Fibroblast of lung (primary cell): ENCODE measurements around the gene MYADML2. TPM values are rescaled to one million over a fixed set of nuclear protein-coding genes. Genes with fewer than 3 reads are reported as not detected.

ENCODE experiments used
- DNase-seq, 2 donors: peaks; one replicate each; pipeline versions ENCODE4 v3.0.0 to v3.0.0-alpha.2; 2010; ENCODE audit warnings: low read depth in 2 of 2
- H2AFZ ChIP-seq: 2 replicates; pipeline ENCODE4 v1.5.1; 2012; ENCODE audit warnings: low read length, control low read depth, inconsistent platforms
- H3K27ac ChIP-seq: 2 replicates; pipeline ENCODE4 v1.5.1; 2011; ENCODE audit warnings: low read length, control low read depth; ENCODE audit not compliant: insufficient read depth
- H3K27me3 ChIP-seq: 2 replicates; pipeline ENCODE4 v1.5.1; 2011; ENCODE audit warnings: mild to moderate bottlenecking, low read length; ENCODE audit not compliant: control insufficient read depth, insufficient read depth
- H3K36me3 ChIP-seq: 2 replicates; pipeline ENCODE4 v1.5.1; 2011; ENCODE audit warnings: low read length; ENCODE audit not compliant: control insufficient read depth, insufficient read depth
- H3K4me1 ChIP-seq: 2 replicates; pipeline ENCODE4 v1.5.1; 2011; ENCODE audit warnings: low read length; ENCODE audit not compliant: control insufficient read depth, insufficient read depth; ENCODE audit errors: extremely low read depth
- H3K4me2 ChIP-seq: 2 replicates; pipeline ENCODE4 v1.5.1; 2011; ENCODE audit warnings: low read length, control low read depth; ENCODE audit not compliant: insufficient read depth; ENCODE audit errors: extremely low read depth
- H3K4me3 ChIP-seq, 4 experiments: fragments of 200-600 bp in 1 of 4; sonication (generic) in 1 of 4; replicated peaks in 1 of 4; 2 replicates each; pipeline ENCODE4 v1.5.1; 2011 to 2016; ENCODE audit warnings: low read length in 4 of 4, low read depth in 3 of 4, mild to moderate bottlenecking in 3 of 4, control low read depth in 2 of 4, inconsistent platforms in 1 of 4, mixed read lengths in 1 of 4; ENCODE audit not compliant: insufficient read depth in 1 of 4; ENCODE audit errors: control extremely low read depth in 1 of 4
- H3K79me2 ChIP-seq: 2 replicates; pipeline ENCODE4 v1.5.1; 2012; ENCODE audit warnings: mild to moderate bottlenecking, low read length, inconsistent platforms; ENCODE audit not compliant: control insufficient read depth, insufficient read depth
- H3K9ac ChIP-seq: 2 replicates; pipeline ENCODE4 v1.5.1; 2011; ENCODE audit warnings: mild to moderate bottlenecking, low read length, control low read depth; ENCODE audit not compliant: insufficient read depth
- H3K9me3 ChIP-seq: 2 replicates; pipeline ENCODE4 v1.5.1; 2012; ENCODE audit warnings: low read depth, low read length; ENCODE audit not compliant: control insufficient read depth, insufficient read depth
- H4K20me1 ChIP-seq: 2 replicates; pipeline ENCODE4 v1.5.1; 2011; ENCODE audit warnings: low read length; ENCODE audit not compliant: control insufficient read depth, insufficient read depth; ENCODE audit errors: extremely low read depth
- EZH2 ChIP-seq: IDR thresholded peaks from 2 replicates; pipeline ENCODE4 v1.5.1; 2012; ENCODE audit warnings: low read length, control low read depth, mild to moderate bottlenecking; ENCODE audit errors: missing control alignments
- polyA plus RNA-seq, 2 donors: library from polyadenylated mRNA; depleted of rRNA in 1 of 2; stranded (reverse) in 1 of 2; unstranded in 1 of 2; fragments of >200 nt; gene quantifications; 2 replicates each; pipeline ENCODE4 v1.2.1, GENCODE V29; 2011 to 2012; ENCODE audit warnings: missing spikeins in 1 of 2
- total RNA-seq: library from RNA; depleted of rRNA; stranded (reverse); fragments of >200 nt; gene quantifications from 2 replicates; pipeline ENCODE4 v1.2.1, GENCODE V29; 2014
- TF ChIP-seq, protein P1 (sequence below), 2 donors: IDR thresholded peaks in 1 of 2; conservative IDR thresholded peaks in 1 of 2; 1 replicate in 1 of 2; 2 replicates in 1 of 2; pipeline ENCODE4 v1.5.1; 2011 to 2012; ENCODE audit warnings: low read length in 2 of 2, control low read depth in 1 of 2, inconsistent platforms in 1 of 2, low read depth in 1 of 2, mild to moderate bottlenecking in 1 of 2

Gene MYADML2
- total and polyA plus RNA-seq, 2 donors (not counting 1 experiment from before 2014, with no cell fraction given): not detected

- TF ChIP-seq EZH2: no peak
- TF ChIP-seq, protein P1, sequence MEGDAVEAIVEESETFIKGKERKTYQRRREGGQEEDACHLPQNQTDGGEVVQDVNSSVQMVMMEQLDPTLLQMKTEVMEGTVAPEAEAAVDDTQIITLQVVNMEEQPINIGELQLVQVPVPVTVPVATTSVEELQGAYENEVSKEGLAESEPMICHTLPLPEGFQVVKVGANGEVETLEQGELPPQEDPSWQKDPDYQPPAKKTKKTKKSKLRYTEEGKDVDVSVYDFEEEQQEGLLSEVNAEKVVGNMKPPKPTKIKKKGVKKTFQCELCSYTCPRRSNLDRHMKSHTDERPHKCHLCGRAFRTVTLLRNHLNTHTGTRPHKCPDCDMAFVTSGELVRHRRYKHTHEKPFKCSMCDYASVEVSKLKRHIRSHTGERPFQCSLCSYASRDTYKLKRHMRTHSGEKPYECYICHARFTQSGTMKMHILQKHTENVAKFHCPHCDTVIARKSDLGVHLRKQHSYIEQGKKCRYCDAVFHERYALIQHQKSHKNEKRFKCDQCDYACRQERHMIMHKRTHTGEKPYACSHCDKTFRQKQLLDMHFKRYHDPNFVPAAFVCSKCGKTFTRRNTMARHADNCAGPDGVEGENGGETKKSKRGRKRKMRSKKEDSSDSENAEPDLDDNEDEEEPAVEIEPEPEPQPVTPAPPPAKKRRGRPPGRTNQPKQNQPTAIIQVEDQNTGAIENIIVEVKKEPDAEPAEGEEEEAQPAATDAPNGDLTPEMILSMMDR (conservative IDR thresholded peaks at IDR 0.05 in 1 of 2, IDR thresholded peaks at IDR 0.05 in 1 of 2; ENCODE audit: low read depth in 1 of 2, low read length in 2 of 2): no peak
- Histone ChIP-seq H4K20me1 (no peaks in the 10 kb centered on the region), H3K4me3 (no peak overlapping the region), H3K4me1 (peaks cover 2% of the 10 kb centered on the region), H3K27ac (no peak overlapping the region), H3K9ac (no peak overlapping the region), H3K79me2 (no peaks in the 10 kb centered on the region), H3K27me3 (peaks cover 31% of the 10 kb centered on the region), H3K36me3 (no peaks in the 10 kb centered on the region), H2AFZ (no peak overlapping the region), H3K9me3 (no peaks in the 10 kb centered on the region), H3K4me2 (no peak overlapping the region)
- DNase-seq: no peak
Measured at GRCh38 chr17:81957691-81958432, 10.8 kb upstream of the MYADML2 start.

DNA sequence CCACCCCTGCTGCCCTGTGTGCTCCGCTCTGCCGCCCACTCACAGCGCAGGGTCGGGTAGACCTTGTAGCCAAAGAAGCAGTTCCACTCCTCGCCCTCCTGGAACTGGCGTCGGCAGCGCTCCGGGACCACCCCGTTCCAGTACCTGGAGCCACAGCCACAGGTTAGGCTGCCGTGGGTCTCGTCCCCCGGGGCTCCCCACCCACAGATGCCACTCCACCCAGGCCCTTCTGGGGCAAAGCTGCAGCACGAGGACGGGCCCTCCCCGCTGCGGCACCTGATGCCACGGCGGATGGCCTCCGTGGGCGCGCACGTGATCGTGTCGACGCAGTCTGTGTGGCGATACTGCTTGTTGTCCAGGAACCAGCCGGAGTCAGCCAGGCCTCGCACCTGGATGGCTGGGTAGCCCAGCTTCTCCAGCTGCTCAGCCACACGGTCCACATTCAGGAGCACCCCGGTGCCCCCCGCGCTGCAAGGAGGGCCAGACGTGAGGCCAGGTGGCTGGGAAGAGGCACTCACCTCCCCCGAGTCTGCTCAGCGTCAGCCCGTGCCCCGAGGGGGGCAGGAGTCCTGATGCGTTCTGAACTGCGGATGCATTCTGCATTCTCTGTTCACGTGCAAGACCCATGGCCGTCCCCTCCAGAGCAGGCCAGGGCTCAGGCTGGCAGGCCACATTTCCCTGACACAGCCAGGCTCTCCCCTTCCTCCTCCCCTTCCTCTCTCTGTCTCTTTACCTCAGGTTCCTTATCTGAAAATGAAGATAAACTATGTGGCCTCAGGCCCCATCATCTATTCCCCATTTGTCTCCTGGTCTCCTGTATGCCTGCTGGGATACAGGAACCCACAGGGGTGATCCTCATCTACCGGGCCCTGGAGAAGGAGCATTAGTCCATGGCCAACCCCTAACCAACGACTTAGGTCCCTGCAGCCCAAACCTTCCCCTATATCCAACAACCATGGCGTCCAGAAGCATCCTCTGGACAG is 9.9 kb upstream of the MYADML2 start:
- H3K9ac ChIP-seq: no peak overlapping the region
- no peaks in the 10 kb centered on the region for H3K9me3 ChIP-seq
- peaks cover 27% of the 10 kb centered on the region for H3K27me3 ChIP-seq
- no peak overlapping the region for H3K4me2 ChIP-seq
- no peaks in the 10 kb centered on the region for H3K79me2 ChIP-seq
- no peak for DNase-seq
- H3K4me3 ChIP-seq: no peak overlapping the region
- H4K20me1 ChIP-seq: no peaks in the 10 kb centered on the region
- TF ChIP-seq, protein P1 (conservative IDR thresholded peaks at IDR 0.05 in 1 of 2, IDR thresholded peaks at IDR 0.05 in 1 of 2; ENCODE audit: low read depth in 1 of 2, low read length in 2 of 2): no peak
- TF ChIP-seq EZH2: no peak
- H3K36me3 ChIP-seq: no peaks in the 10 kb centered on the region
- H3K4me1 ChIP-seq: peaks cover 2% of the 10 kb centered on the region
- H2AFZ ChIP-seq: no peak overlapping the region
- H3K27ac ChIP-seq: no peak overlapping the region
